ENCODE data around the gene PLCL2. TPM values are rescaled to one million over a fixed set of nuclear protein-coding genes. Genes with fewer than 3 reads are reported as not detected.

Gene PLCL2
- total RNA-seq, 1 experiment from 2014 or later: 3.0 TPM

GRCh38 chr3:17052363-17052762 lies 167.6 kb downstream of the PLCL2 start:
- BruUV-seq (replicated peaks): no TSS peak
- intact Hi-C loops (cut with micrococcal nuclease; ENCODE audit: unreplicated experiment) (no loop called here), in situ Hi-C loops (cut with HindIII; ENCODE audit: low pct_unique_long_range_greater_than_20kb, low sequenced_read_pairs) (no loop called here)
- Histone ChIP-seq H3K36me3 (ENCODE audit: control insufficient read depth, insufficient read depth, low read length) (no peaks in the 10 kb centered on the region), H3K27me3 (ENCODE audit: control insufficient read depth, insufficient read depth, low read length) (no peaks in the 10 kb centered on the region), H3K4me3 (ENCODE audit: low read depth in 2 of 2, low read length in 2 of 2) (no peak overlapping the region), H3K9me3 (ENCODE audit: control insufficient read depth, insufficient read depth, low read depth, low read length) (no peaks in the 10 kb centered on the region), H3K27ac (ENCODE audit: low read length) (no peak overlapping the region), H3K4me1 (ENCODE audit: control insufficient read depth, insufficient read depth, low read length) (no peaks in the 10 kb centered on the region)
- ChIA-PET CTCF (no interaction called here), POLR2A (no interaction called here)
- TF ChIP-seq POLR2AphosphoS5 (IDR thresholded peaks at IDR 0.05; ENCODE audit: low read depth, low read length) (no peak), SIN3A (IDR thresholded peaks at IDR 0.05; ENCODE audit: borderline replicate concordance, insufficient read depth, low read depth, low read length) (no peak), TCF7L2 (IDR thresholded peaks at IDR 0.05; ENCODE audit: low read depth, low read length) (no peak)
- TF ChIP-seq, protein P1, sequence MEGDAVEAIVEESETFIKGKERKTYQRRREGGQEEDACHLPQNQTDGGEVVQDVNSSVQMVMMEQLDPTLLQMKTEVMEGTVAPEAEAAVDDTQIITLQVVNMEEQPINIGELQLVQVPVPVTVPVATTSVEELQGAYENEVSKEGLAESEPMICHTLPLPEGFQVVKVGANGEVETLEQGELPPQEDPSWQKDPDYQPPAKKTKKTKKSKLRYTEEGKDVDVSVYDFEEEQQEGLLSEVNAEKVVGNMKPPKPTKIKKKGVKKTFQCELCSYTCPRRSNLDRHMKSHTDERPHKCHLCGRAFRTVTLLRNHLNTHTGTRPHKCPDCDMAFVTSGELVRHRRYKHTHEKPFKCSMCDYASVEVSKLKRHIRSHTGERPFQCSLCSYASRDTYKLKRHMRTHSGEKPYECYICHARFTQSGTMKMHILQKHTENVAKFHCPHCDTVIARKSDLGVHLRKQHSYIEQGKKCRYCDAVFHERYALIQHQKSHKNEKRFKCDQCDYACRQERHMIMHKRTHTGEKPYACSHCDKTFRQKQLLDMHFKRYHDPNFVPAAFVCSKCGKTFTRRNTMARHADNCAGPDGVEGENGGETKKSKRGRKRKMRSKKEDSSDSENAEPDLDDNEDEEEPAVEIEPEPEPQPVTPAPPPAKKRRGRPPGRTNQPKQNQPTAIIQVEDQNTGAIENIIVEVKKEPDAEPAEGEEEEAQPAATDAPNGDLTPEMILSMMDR (IDR thresholded peaks at IDR 0.05): no peak
- TF ChIP-seq, protein P2, sequence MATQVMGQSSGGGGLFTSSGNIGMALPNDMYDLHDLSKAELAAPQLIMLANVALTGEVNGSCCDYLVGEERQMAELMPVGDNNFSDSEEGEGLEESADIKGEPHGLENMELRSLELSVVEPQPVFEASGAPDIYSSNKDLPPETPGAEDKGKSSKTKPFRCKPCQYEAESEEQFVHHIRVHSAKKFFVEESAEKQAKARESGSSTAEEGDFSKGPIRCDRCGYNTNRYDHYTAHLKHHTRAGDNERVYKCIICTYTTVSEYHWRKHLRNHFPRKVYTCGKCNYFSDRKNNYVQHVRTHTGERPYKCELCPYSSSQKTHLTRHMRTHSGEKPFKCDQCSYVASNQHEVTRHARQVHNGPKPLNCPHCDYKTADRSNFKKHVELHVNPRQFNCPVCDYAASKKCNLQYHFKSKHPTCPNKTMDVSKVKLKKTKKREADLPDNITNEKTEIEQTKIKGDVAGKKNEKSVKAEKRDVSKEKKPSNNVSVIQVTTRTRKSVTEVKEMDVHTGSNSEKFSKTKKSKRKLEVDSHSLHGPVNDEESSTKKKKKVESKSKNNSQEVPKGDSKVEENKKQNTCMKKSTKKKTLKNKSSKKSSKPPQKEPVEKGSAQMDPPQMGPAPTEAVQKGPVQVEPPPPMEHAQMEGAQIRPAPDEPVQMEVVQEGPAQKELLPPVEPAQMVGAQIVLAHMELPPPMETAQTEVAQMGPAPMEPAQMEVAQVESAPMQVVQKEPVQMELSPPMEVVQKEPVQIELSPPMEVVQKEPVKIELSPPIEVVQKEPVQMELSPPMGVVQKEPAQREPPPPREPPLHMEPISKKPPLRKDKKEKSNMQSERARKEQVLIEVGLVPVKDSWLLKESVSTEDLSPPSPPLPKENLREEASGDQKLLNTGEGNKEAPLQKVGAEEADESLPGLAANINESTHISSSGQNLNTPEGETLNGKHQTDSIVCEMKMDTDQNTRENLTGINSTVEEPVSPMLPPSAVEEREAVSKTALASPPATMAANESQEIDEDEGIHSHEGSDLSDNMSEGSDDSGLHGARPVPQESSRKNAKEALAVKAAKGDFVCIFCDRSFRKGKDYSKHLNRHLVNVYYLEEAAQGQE (IDR thresholded peaks at IDR 0.05; ENCODE audit: insufficient read depth in 1 of 2, low read depth in 2 of 2, low read length in 1 of 2): no peak
- ATAC-seq (no peak), DNase-seq (ENCODE audit: low read depth, low spot score) (no peak)

DNA sequence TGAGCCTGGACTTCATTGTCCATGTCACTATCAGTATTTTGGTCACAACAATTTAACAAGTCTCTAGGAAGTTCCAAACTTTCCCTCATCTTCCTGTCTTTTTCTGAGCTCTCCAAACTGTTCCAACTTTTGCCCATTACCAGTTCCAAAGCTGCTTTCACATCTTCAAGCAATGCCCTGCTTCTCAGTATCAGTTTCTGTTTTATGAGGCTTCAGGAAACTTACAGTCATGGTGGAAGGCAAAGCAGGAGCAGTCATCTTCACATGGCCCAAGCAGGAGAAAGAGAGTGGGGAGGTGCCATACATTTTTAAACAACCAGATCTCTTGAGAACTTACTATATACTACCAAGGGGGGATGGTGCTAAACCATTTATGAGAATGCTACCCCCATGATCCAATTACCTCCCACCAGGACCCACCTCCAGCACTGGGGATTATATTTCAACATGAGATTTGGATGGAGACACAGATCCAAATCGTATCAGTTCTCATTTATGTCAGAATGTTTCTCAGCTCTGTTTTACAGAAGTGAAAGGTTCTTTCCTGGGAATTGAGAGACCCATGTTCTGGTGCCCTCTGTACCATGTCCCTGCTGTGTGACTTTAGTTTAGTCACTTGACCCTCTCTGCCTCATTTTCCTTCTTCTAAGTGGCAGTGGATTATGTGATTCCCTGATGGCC lies 169.7 kb downstream of the PLCL2 start:
- H3K4me1 ChIP-seq (ENCODE audit: control insufficient read depth, insufficient read depth, low read length): no peaks in the 10 kb centered on the region
- in situ Hi-C loops (cut with HindIII; ENCODE audit: low pct_unique_long_range_greater_than_20kb, low sequenced_read_pairs): no loop called here
- ATAC-seq (no peak), DNase-seq (ENCODE audit: low read depth, low spot score) (no peak)
- no peaks in the 10 kb centered on the region for H3K36me3 ChIP-seq (ENCODE audit: control insufficient read depth, insufficient read depth, low read length)
- H3K4me3 ChIP-seq (ENCODE audit: low read depth in 2 of 2, low read length in 2 of 2): no peak overlapping the region
- CTCF ChIA-PET: no interaction called here
- no peak for TF ChIP-seq POLR2AphosphoS5 (IDR thresholded peaks at IDR 0.05; ENCODE audit: low read depth, low read length)
- no peak for TF ChIP-seq TCF7L2 (IDR thresholded peaks at IDR 0.05; ENCODE audit: low read depth, low read length)
- no peak for TF ChIP-seq SIN3A (IDR thresholded peaks at IDR 0.05; ENCODE audit: borderline replicate concordance, insufficient read depth, low read depth, low read length)
- TF ChIP-seq, protein P1 (IDR thresholded peaks at IDR 0.05): no peak
- TF ChIP-seq, protein P2 (IDR thresholded peaks at IDR 0.05; ENCODE audit: insufficient read depth in 1 of 2, low read depth in 2 of 2, low read length in 1 of 2): no peak
- POLR2A ChIA-PET: no interaction called here
- intact Hi-C loops (cut with micrococcal nuclease; ENCODE audit: unreplicated experiment): no loop called here
- H3K27ac ChIP-seq (ENCODE audit: low read length): no peak overlapping the region
- BruUV-seq (replicated peaks): no TSS peak
- H3K9me3 ChIP-seq (ENCODE audit: control insufficient read depth, insufficient read depth, low read depth, low read length): no peaks in the 10 kb centered on the region
- H3K27me3 ChIP-seq (ENCODE audit: control insufficient read depth, insufficient read depth, low read length): no peaks in the 10 kb centered on the region

Measured in Panc1 (cell line).